IMR-90 (cell line): Measurements from ENCODE around the gene ANKDD1A.

Source experiments
- CEBPB ChIP-seq: IDR thresholded peaks from 2 replicates; pipeline ENCODE4 v1.6.1; 2012; ENCODE audit warnings: low read depth, low read length, improper control_type of control experiment
- CHD1 ChIP-seq: IDR thresholded peaks from 2 replicates; pipeline ENCODE4 v1.6.1; 2012; ENCODE audit warnings: low read depth, low read length, improper control_type of control experiment
- CTCF ChIP-seq: conservative IDR thresholded peaks from 2 replicates; pipeline ENCODE4 v1.5.1; 2012; ENCODE audit warnings: mild to moderate bottlenecking, low read depth, low read length, improper control_type of control experiment
- FOS ChIP-seq: fragments of 150-350 bp; IDR thresholded peaks from 2 replicates; pipeline ENCODE4 v1.6.1; 2016; ENCODE audit warnings: low read depth, low read length
- MAFK ChIP-seq: IDR thresholded peaks from 2 replicates; pipeline ENCODE4 v1.6.1; 2012; ENCODE audit warnings: low read depth, low read length, improper control_type of control experiment
- MAZ ChIP-seq: IDR thresholded peaks from 2 replicates; pipeline ENCODE4 v1.6.1; 2012; ENCODE audit warnings: low read depth, mild to moderate bottlenecking, low read length, improper control_type of control experiment, moderate library complexity, borderline replicate concordance
- MXI1 ChIP-seq: IDR thresholded peaks from 2 replicates; pipeline ENCODE4 v1.6.1; 2012; ENCODE audit warnings: low read depth, mild to moderate bottlenecking, low read length, moderate library complexity, borderline replicate concordance
- NFE2L2 ChIP-seq: fragments of 150-350 bp; IDR thresholded peaks from 2 replicates; pipeline ENCODE4 v1.6.1; 2016; ENCODE audit warnings: low read depth, mild to moderate bottlenecking, low read length
- POLR2A ChIP-seq: IDR thresholded peaks from 2 replicates; pipeline ENCODE4 v1.6.1; 2012; ENCODE audit warnings: mild to moderate bottlenecking, low read depth, low read length
- RAD21 ChIP-seq: IDR thresholded peaks from 2 replicates; pipeline ENCODE4 v1.6.1; 2012; ENCODE audit warnings: low read length, improper control_type of control experiment
- RFX5 ChIP-seq: IDR thresholded peaks from 2 replicates; pipeline ENCODE4 v1.8.0; 2012; ENCODE audit warnings: low read depth, mild to moderate bottlenecking, low read length, moderate library complexity
- SMC3 ChIP-seq: fragments of 150-350 bp; IDR thresholded peaks from 2 replicates; pipeline ENCODE4 v1.6.1; 2016; ENCODE audit warnings: low read depth, mild to moderate bottlenecking, antibody characterized with exemption, low read length, moderate library complexity
- USF2 ChIP-seq: fragments of 150-350 bp; IDR thresholded peaks from 2 replicates; pipeline ENCODE4 v1.6.1; 2017; ENCODE audit warnings: mild to moderate bottlenecking, antibody characterized with exemption, low read length, low read depth
- TF ChIP-seq, protein P1 (sequence below): fragments of 150-350 bp; IDR thresholded peaks from 2 replicates; pipeline ENCODE4 v1.6.1; 2016; ENCODE audit warnings: low read depth, mild to moderate bottlenecking, low read length, moderate library complexity, borderline replicate concordance

DNA sequence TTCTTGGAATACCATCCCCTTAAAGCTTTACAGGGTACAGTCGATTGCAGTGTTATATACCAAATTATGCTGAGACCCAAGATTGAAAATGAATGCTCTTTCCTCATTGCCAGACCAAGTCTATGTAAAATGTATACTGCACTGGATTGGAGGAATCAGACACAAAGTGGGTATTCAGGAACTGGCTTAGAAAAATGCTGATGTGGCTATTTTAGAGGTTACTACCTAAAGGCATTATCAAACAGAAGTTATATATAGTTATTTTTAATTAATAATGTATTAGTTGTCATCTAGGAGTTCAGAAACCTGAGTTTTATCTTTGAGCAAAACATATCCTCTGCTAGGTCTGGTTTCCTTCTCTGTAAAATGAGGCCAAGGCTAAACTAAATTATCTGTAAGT, 81.6 kb downstream of the ANKDD1A start:
- TF ChIP-seq SMC3 (no peak), POLR2A (no peak), CTCF (no peak), MXI1 (no peak), CHD1 (no peak), RFX5 (no peak), NFE2L2 (no peak), CEBPB (no peak), MAZ (no peak), RAD21 (no peak), USF2 (no peak), MAFK (peak; percentile 98), FOS (no peak)
- TF ChIP-seq, protein P1, sequence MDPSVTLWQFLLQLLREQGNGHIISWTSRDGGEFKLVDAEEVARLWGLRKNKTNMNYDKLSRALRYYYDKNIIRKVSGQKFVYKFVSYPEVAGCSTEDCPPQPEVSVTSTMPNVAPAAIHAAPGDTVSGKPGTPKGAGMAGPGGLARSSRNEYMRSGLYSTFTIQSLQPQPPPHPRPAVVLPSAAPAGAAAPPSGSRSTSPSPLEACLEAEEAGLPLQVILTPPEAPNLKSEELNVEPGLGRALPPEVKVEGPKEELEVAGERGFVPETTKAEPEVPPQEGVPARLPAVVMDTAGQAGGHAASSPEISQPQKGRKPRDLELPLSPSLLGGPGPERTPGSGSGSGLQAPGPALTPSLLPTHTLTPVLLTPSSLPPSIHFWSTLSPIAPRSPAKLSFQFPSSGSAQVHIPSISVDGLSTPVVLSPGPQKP = no peak
